ENCODE data around the gene FSIP2. TPM values are rescaled to one million over a fixed set of nuclear protein-coding genes. Genes with fewer than 3 reads are reported as not detected.

FSIP2 gene
- total and polyA plus RNA-seq, 8 donors = 0.19 to 32.5 (median 5.1) TPM

- peaks cover 0 to 4% (median 0%) of the 10 kb centered on the region in 4 donors for H3K9me3 ChIP-seq
- no peak for DNase-seq
- H3K27ac ChIP-seq = no peak overlapping the region
- WGBS, 5 donors = 82 to 89% (median 85%) methylated on average over 1 of the region's 1 CpG
- intact Hi-C loops (cut with DNase I; ENCODE audit: low total_unique reads) = no loop called here
- no peaks in the 10 kb centered on the region for H3K4me1 ChIP-seq
- H3K27me3 ChIP-seq = no peaks in the 10 kb centered on the region
- no peak overlapping the region for H3K4me3 ChIP-seq
- no peaks in the 10 kb centered on the region for H3K36me3 ChIP-seq
- TF ChIP-seq CTCF (IDR thresholded peaks at IDR 0.05) (no peak), POLR2AphosphoS5 (IDR thresholded peaks at IDR 0.05) (no peak), EP300 (IDR thresholded peaks at IDR 0.05) (no peak), POLR2A (IDR thresholded peaks at IDR 0.05) (no peak)
These were observed 68.7 kb downstream of the FSIP2 start for GRCh38 chr2:185807351-185807750.

- intact Hi-C loops (cut with DNase I; ENCODE audit: low total_unique reads) = no loop called here
- 95 to 100% (median 98%) methylated on average over 2 of the region's 2 CpGs for whole genome bisulfite sequencing, 5 donors
- no peaks in the 10 kb centered on the region for H3K27me3 ChIP-seq
These were observed 73.0 kb downstream of the FSIP2 start for GRCh38 chr2:185811580-185811979.

GRCh38 chr2:185813707-185814106 is 75.1 kb downstream of the FSIP2 start:
- Histone ChIP-seq H3K27ac (no peak overlapping the region), H3K4me1 (peaks cover 0 to 7% (median 0%) of the 10 kb centered on the region in 4 donors), H3K36me3 (no peaks in the 10 kb centered on the region), H3K4me3 (no peak overlapping the region), H3K27me3 (no peaks in the 10 kb centered on the region), H3K9me3 (peaks cover 0 to 9% (median 0%) of the 10 kb centered on the region in 4 donors)
- DNase-seq = peak in 1 of 2 donors; percentile 69
- TF ChIP-seq POLR2AphosphoS5 (IDR thresholded peaks at IDR 0.05) = peak in 2 of 3 donors; percentile 12 to 32
- no peak for TF ChIP-seq EP300 (IDR thresholded peaks at IDR 0.05)
- intact Hi-C loops (cut with DNase I; ENCODE audit: low total_unique reads) = no loop called here
- 24 to 58% (median 39%) methylated on average over 2 of the region's 2 CpGs for WGBS, 5 donors

More at GRCh38 chr2:185811580-185811979, 73.0 kb downstream of the FSIP2 start:
- H3K4me3 ChIP-seq = no peak overlapping the region
- H3K36me3 ChIP-seq = no peaks in the 10 kb centered on the region
- TF ChIP-seq CTCF (IDR thresholded peaks at IDR 0.05) (no peak), POLR2A (IDR thresholded peaks at IDR 0.05) (no peak), POLR2AphosphoS5 (IDR thresholded peaks at IDR 0.05) (no peak), EP300 (IDR thresholded peaks at IDR 0.05) (no peak)
- no peak for DNase-seq
- no peak overlapping the region for H3K27ac ChIP-seq
- H3K9me3 ChIP-seq = no peaks in the 10 kb centered on the region
- H3K4me1 ChIP-seq = peaks cover 0 to 7% (median 0%) of the 10 kb centered on the region in 4 donors

GRCh38 chr2:185817991-185818390 is 79.4 kb downstream of the FSIP2 start:
- intact Hi-C loops (cut with DNase I; ENCODE audit: low total_unique reads) = no loop called here
- TF ChIP-seq POLR2A (IDR thresholded peaks at IDR 0.05) (no peak), CTCF (IDR thresholded peaks at IDR 0.05) (no peak), POLR2AphosphoS5 (IDR thresholded peaks at IDR 0.05) (no peak), EP300 (IDR thresholded peaks at IDR 0.05) (no peak)
- no peak overlapping the region for H3K27ac ChIP-seq
- no peak for DNase-seq
- H3K4me3 ChIP-seq = no peak overlapping the region
- peaks cover 0 to 20% (median 0%) of the 10 kb centered on the region in 4 donors for H3K9me3 ChIP-seq
- peaks cover 0 to 7% (median 0%) of the 10 kb centered on the region in 4 donors for H3K4me1 ChIP-seq
- no peaks in the 10 kb centered on the region for H3K27me3 ChIP-seq
- no peaks in the 10 kb centered on the region for H3K36me3 ChIP-seq

GRCh38 chr2:185821467-185821866 is 82.9 kb downstream of the FSIP2 start:
- no peak overlapping the region for H3K27ac ChIP-seq
- 90 to 95% (median 91%) methylated on average over 3 of the region's 3 CpGs for WGBS, 5 donors
- no peaks in the 10 kb centered on the region for H3K36me3 ChIP-seq
- DNase-seq = no peak
- H3K4me3 ChIP-seq = no peak overlapping the region
- intact Hi-C loops (cut with DNase I; ENCODE audit: low total_unique reads) = no loop called here
- TF ChIP-seq POLR2AphosphoS5 (IDR thresholded peaks at IDR 0.05) = no peak
- TF ChIP-seq EP300 (IDR thresholded peaks at IDR 0.05) = no peak
- TF ChIP-seq CTCF (IDR thresholded peaks at IDR 0.05) = no peak
- TF ChIP-seq POLR2A (IDR thresholded peaks at IDR 0.05) = no peak
- H3K4me1 ChIP-seq = no peaks in the 10 kb centered on the region
- peaks cover 0 to 20% (median 0%) of the 10 kb centered on the region in 4 donors for H3K9me3 ChIP-seq
- H3K27me3 ChIP-seq = no peaks in the 10 kb centered on the region

Measured in stomach (tissue), 9 donors.